ENCODE measurements around the gene BEGAIN.

Gene BEGAIN

GRCh38 chr14:100582496-100583165 is 4.6 kb downstream of the BEGAIN start:
- no peak for TF ChIP-seq CTCF (IDR thresholded peaks at IDR 0.05; ENCODE audit: low read depth, low read length)
- in situ Hi-C loops (cut with HindIII; ENCODE audit: low sequenced_read_pairs) = no loop called here
- no peak for DNase-seq (ENCODE audit: low read depth, low spot score)
- no peak overlapping the region for H3K4me3 ChIP-seq (ENCODE audit: low read depth, low read length)

- no peak for TF ChIP-seq CTCF (IDR thresholded peaks at IDR 0.05; ENCODE audit: low read depth, low read length)
- H3K4me3 ChIP-seq (ENCODE audit: low read depth, low read length) = no peak overlapping the region
- no peak for DNase-seq (ENCODE audit: low read depth, low spot score)
- in situ Hi-C loops (cut with HindIII; ENCODE audit: low sequenced_read_pairs) = no loop called here
Measured at GRCh38 chr14:100581228-100582145, 5.7 kb downstream of the BEGAIN start.

GRCh38 chr14:100580316-100581227 is 6.6 kb downstream of the BEGAIN start:
- TF ChIP-seq CTCF (IDR thresholded peaks at IDR 0.05; ENCODE audit: low read depth, low read length) = no peak
- H3K4me3 ChIP-seq (ENCODE audit: low read depth, low read length) = no peak overlapping the region
- DNase-seq (ENCODE audit: low read depth, low spot score) = no peak
- in situ Hi-C loops (cut with HindIII; ENCODE audit: low sequenced_read_pairs) = no loop called here

GRCh38 chr14:100578552-100578951 is 8.7 kb downstream of the BEGAIN start:
- no peak for DNase-seq (ENCODE audit: low read depth, low spot score)
- no peak for TF ChIP-seq CTCF (IDR thresholded peaks at IDR 0.05; ENCODE audit: low read depth, low read length)
- no peak overlapping the region for H3K4me3 ChIP-seq (ENCODE audit: low read depth, low read length)
- in situ Hi-C loops (cut with HindIII; ENCODE audit: low sequenced_read_pairs) = no loop called here

GRCh38 chr14:100577986-100578431 is 9.2 kb downstream of the BEGAIN start:
- no peak for DNase-seq (ENCODE audit: low read depth, low spot score)
- no peak for TF ChIP-seq CTCF (IDR thresholded peaks at IDR 0.05; ENCODE audit: low read depth, low read length)
- in situ Hi-C loops (cut with HindIII; ENCODE audit: low sequenced_read_pairs) = no loop called here
- no peak overlapping the region for H3K4me3 ChIP-seq (ENCODE audit: low read depth, low read length)
